Activated naive CD4-positive, alpha-beta T cell (primary cell): ENCODE results near the gene FAM184A.
A peak's percentile ranks its signal among the peaks of the same experiment; 100 is the strongest.
"Not testable (repeated sequence)": the region's sequence is repeated elsewhere in the genome, so short reads cannot be mapped to it uniquely, and the experiment has no call there.

Experiments
- DNase-seq, 4 experiments: peaks; one replicate each; lab custom pipeline; 2025; lab: John Stamatoyannopoulos, UW

The FAM184A gene

GRCh38 chr6:119078376-119079282, at the start of gene FAM184A:
FAM184A (minus strand) TSS chr6:119078664; CDS start chr6:119078299, 365 bp downstream.
- peak; percentile 25 to 71 (median 51) for DNase-seq

GRCh38 chr6:119127627-119128026, 49.2 kb upstream of the FAM184A start:
- no peak for DNase-seq

GRCh38 chr6:119126826-119127225, 48.4 kb upstream of the FAM184A start:
- no peak for DNase-seq

GRCh38 chr6:119126140-119126539, 47.7 kb upstream of the FAM184A start:
- no peak for DNase-seq

- DNase-seq = no peak
Measured at GRCh38 chr6:119125576-119125975, 47.1 kb upstream of the FAM184A start.

GRCh38 chr6:119124079-119124824, 45.8 kb upstream of the FAM184A start:
- no peak for DNase-seq

GRCh38 chr6:119122336-119122735, 43.9 kb upstream of the FAM184A start:
- DNase-seq = no peak

GRCh38 chr6:119121367-119121766, 42.9 kb upstream of the FAM184A start:
- no peak for DNase-seq

- no peak for DNase-seq
Measured at GRCh38 chr6:119119989-119120388, 41.5 kb upstream of the FAM184A start.

GRCh38 chr6:119119062-119119461, 40.6 kb upstream of the FAM184A start:
- DNase-seq = not testable (repeated sequence)

GRCh38 chr6:119116712-119117281, 38.3 kb upstream of the FAM184A start:
- DNase-seq = no peak

GRCh38 chr6:119113961-119114360, 35.5 kb upstream of the FAM184A start:
- no peak for DNase-seq

- no peak for DNase-seq
Measured at GRCh38 chr6:119112812-119113530, 34.5 kb upstream of the FAM184A start.

- DNase-seq = no peak
Measured at GRCh38 chr6:119110601-119111548, 32.4 kb upstream of the FAM184A start.

- no peak for DNase-seq
Measured at GRCh38 chr6:119109654-119110325, 31.3 kb upstream of the FAM184A start.

- DNase-seq = no peak
Measured at GRCh38 chr6:119108076-119108475, 29.6 kb upstream of the FAM184A start.

- no peak for DNase-seq
Measured at GRCh38 chr6:119105282-119105681, 26.8 kb upstream of the FAM184A start.

GRCh38 chr6:119102901-119103300, 24.4 kb upstream of the FAM184A start:
- no peak for DNase-seq

GRCh38 chr6:119100115-119100514, 21.7 kb upstream of the FAM184A start:
- DNase-seq = no peak

GRCh38 chr6:119097815-119098361, 19.4 kb upstream of the FAM184A start:
- DNase-seq = not testable (repeated sequence)
